Astrocyte (in vitro differentiated cells and primary cell): Measurements from ENCODE around the gene PSG7.
"Not testable (repeated sequence)": the region's sequence is repeated elsewhere in the genome, so short reads cannot be mapped to it uniquely, and the experiment has no call there.

Experiments used
- CTCF ChIP-seq: IDR thresholded peaks from 2 replicates; pipeline ENCODE4 v1.5.1; 2011; ENCODE audit warnings: low read depth, mild to moderate bottlenecking, inconsistent platforms, low read length, moderate library complexity; ENCODE audit not compliant: insufficient read depth
- EZH2 ChIP-seq: IDR thresholded peaks from 2 replicates; pipeline ENCODE4 v1.6.1; 2012; ENCODE audit warnings: mild to moderate bottlenecking, low read length, inconsistent platforms; ENCODE audit not compliant: insufficient read depth

GRCh38 chr19:42874136-42874535, 62.9 kb downstream of the PSG7 start:
- TF ChIP-seq CTCF, EZH2: not testable (repeated sequence)
